ENCODE measurements around the gene SHOC1.

DNA sequence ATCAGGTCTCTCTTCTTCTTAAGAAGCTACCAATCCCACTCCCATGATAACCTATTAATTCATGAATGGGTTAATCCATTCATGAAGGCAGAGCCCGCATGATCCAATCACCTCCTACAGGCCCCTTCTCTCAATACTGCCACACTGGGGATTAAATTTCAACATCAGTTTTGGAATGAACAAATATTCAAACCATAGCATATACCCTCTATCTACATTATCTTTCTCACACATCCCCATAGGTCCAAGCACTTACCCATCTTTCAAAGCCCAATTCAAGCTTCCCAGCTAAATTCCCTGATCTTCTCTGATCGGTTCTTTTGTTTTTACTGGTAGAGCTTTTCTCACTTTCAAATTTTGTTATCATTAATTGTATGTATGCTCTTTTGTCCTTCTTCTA lies 10.5 kb upstream of the SHOC1 start:
- TF ChIP-seq, protein P1, sequence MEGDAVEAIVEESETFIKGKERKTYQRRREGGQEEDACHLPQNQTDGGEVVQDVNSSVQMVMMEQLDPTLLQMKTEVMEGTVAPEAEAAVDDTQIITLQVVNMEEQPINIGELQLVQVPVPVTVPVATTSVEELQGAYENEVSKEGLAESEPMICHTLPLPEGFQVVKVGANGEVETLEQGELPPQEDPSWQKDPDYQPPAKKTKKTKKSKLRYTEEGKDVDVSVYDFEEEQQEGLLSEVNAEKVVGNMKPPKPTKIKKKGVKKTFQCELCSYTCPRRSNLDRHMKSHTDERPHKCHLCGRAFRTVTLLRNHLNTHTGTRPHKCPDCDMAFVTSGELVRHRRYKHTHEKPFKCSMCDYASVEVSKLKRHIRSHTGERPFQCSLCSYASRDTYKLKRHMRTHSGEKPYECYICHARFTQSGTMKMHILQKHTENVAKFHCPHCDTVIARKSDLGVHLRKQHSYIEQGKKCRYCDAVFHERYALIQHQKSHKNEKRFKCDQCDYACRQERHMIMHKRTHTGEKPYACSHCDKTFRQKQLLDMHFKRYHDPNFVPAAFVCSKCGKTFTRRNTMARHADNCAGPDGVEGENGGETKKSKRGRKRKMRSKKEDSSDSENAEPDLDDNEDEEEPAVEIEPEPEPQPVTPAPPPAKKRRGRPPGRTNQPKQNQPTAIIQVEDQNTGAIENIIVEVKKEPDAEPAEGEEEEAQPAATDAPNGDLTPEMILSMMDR (IDR thresholded peaks at IDR 0.05): no peak
- TF ChIP-seq EZH2 (IDR thresholded peaks at IDR 0.05; ENCODE audit: borderline replicate concordance, insufficient read depth, low read depth, low read length, poor library complexity, severe bottlenecking): no peak

All from B cell (primary cell).